Measurements from ENCODE around the gene SKIDA1. TPM values are rescaled to one million over a fixed set of nuclear protein-coding genes. Genes with fewer than 3 reads are reported as not detected.
A peak's percentile ranks its signal among the peaks of the same experiment; 100 is the strongest.

SKIDA1 gene
- total RNA-seq, 1 experiment from 2014 or later = 1.8 TPM

DNA sequence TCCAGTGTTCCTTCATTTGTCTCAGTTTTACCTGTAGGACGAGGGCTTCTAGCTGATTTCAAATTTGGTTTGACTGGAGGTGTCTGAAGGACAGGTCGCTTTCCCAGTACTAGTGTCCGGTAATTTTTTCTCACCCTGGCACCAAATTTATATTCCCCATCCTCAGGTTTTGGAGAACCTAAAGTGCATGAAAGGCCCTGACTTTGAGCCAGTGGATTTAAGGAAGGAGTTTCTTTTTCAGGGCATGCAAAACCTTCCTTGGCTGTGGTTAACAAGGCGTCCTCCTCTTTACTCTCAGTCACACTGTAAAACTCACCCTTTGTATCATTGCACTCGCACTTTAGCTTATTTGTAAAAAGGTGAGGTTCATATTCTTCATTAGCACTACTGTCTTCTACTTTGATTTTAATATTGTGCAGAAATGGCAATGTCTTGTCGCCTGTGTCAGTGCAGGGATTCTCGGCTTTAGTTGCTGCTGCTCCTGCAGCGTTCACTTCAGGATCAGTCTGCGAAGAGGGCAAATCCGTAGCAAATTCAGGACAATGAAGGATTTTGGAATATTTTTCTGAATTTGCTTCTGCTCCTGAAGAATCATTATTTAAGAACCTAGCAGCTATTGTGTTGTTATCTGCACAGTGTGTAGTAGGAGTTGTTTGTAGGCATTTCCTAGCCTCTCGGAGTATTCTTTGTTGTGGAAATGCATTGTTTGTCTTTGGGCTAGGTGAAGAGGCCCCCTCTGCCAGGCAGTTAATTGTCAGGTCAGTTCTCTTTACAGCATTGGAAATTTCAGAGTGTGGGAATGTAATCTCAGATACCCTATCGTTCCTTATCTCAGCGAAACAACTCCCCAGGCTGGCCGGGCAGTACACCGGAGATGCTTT is 9.9 kb downstream of the SKIDA1 start:
- H3K27me3 ChIP-seq = no peaks in the 10 kb centered on the region
- H3K36me3 ChIP-seq = no peaks in the 10 kb centered on the region
- DNase-seq = no peak
- H3K9me3 ChIP-seq (replicated peaks) = no peaks in the 10 kb centered on the region
- peak overlapping the region; percentile 67 for H3K4me3 ChIP-seq
- H3K27ac ChIP-seq = no peak overlapping the region
- no peaks in the 10 kb centered on the region for H3K4me1 ChIP-seq

DNA sequence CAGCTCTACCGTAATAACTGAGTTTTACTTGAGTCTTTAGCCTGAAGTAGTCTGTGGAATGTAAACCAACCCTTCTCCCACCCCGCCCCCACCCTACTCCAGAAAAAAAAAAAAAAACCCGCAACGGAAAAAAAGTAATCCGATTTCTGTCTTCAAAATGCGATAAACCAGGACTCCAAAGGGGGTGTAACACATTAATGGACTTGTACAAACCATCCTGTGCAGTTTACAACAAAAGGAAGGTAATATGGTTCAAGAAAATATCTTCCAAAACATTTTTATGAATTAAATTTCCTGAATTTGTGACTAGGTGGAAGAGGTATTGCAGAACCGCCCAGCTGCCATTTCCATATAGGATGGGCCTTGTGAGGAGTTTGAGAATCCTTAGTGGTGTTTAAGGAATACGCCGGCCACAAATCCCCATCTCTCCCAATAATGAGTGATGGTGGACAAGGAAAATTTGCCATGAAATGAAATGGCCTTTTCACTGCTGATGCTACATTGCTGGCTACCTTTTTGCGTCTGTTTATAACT is 10.6 kb downstream of the SKIDA1 start:
- H3K4me1 ChIP-seq = no peaks in the 10 kb centered on the region
- H3K27me3 ChIP-seq = no peaks in the 10 kb centered on the region
- no peaks in the 10 kb centered on the region for H3K9me3 ChIP-seq (replicated peaks)
- H3K4me3 ChIP-seq = no peak overlapping the region
- no peak for DNase-seq
- H3K27ac ChIP-seq = no peak overlapping the region
- no peaks in the 10 kb centered on the region for H3K36me3 ChIP-seq

DNA sequence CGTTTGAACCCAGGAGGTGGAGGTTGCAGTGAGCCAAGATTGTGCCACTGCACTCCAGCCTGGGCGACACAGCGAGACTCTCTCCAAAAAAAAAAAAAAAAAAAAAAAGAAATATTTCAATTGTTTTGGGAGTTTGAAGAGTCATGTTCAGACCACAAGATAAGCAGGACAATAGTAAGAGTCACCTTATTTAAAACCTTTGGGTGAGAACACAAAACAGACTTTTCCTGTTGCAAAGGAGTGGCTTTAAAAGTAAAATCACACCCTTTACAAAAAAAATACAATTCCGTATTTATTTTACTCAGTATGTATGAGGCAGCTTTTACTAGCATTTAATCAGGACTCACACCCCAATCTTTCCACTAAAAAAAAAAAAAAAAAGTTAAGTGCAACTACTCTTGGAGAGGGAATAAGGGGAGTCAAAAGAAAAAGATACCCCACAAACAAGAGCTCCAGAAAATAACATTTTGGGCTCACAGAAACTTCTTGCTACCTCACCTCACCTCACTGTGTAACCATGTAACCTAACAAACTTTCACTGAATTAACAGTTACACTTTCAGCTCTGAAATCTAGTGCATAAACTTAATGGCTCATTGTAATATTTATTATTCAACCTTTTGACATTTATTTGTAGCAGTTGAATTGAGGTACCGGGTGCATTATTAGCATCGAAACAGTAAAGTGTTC is 11.2 kb downstream of the SKIDA1 start:
- Histone ChIP-seq H3K9me3 (replicated peaks) (no peaks in the 10 kb centered on the region), H3K4me1 (no peaks in the 10 kb centered on the region), H3K27me3 (no peaks in the 10 kb centered on the region), H3K4me3 (no peak overlapping the region), H3K27ac (no peak overlapping the region), H3K36me3 (no peaks in the 10 kb centered on the region)
- DNase-seq = no peak

DNA sequence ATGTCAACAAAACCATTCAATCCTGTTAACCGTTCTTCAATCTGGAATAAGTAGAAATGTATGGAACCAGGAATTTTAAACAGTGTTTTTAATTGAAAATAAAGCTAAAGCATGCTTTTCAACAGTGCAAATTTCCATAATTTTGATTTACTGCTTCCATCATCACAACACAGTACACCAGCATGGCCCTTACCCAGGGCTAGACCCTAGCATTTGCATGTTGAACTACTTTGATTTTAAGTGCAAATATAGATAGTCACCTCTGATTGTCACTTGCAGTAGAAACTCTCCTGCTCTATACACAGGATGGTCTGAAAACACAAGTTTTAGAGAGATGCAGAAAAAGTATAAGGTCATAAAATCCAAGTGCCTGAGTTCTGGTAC is 12.1 kb downstream of the SKIDA1 start:
- H3K36me3 ChIP-seq = no peaks in the 10 kb centered on the region
- no peak overlapping the region for H3K27ac ChIP-seq
- H3K4me3 ChIP-seq = no peak overlapping the region
- DNase-seq = no peak
- no peaks in the 10 kb centered on the region for H3K4me1 ChIP-seq
- no peaks in the 10 kb centered on the region for H3K9me3 ChIP-seq (replicated peaks)
- H3K27me3 ChIP-seq = no peaks in the 10 kb centered on the region

DNA sequence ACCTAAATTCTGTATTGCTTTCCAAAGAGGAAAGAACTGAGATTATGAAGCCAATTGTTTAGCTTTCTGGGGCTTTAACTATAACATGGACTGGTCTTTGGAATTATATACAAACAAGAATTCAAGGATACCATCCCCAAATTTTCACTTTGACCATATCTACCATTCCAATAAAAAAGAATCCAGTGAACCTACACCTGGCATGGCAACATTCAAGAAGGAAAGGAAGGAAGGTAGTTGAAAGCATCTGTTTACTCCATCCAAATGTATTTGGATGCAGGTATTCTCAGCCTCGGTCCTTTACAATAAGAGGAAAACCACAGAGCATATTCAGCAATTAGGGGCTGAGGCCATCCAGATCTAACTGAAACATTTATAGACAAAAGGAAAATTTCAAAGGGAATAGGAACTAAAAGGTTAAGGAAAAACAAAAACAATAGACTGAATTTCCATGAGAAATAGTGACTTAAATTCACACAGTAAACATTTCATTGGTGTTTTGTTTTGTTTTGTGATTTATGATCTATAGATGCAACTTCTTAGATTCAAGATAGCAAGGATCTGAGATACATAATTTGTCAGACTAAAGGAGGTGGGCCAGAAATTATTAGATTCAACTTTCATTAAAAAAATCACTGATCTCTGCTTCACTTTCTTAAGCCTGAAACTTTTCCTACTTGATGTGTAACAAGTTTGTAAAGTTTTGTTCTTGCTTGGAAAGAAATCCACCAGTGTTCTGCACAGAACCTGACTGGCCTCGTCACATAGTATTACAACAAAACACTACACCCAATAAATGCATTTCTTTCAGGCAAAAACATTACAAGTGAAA is 12.7 kb downstream of the SKIDA1 start:
- no peaks in the 10 kb centered on the region for H3K9me3 ChIP-seq (replicated peaks)
- no peak for DNase-seq
- no peaks in the 10 kb centered on the region for H3K36me3 ChIP-seq
- no peaks in the 10 kb centered on the region for H3K4me1 ChIP-seq
- no peaks in the 10 kb centered on the region for H3K27me3 ChIP-seq
- H3K27ac ChIP-seq = no peak overlapping the region
- H3K4me3 ChIP-seq = no peak overlapping the region

DNA sequence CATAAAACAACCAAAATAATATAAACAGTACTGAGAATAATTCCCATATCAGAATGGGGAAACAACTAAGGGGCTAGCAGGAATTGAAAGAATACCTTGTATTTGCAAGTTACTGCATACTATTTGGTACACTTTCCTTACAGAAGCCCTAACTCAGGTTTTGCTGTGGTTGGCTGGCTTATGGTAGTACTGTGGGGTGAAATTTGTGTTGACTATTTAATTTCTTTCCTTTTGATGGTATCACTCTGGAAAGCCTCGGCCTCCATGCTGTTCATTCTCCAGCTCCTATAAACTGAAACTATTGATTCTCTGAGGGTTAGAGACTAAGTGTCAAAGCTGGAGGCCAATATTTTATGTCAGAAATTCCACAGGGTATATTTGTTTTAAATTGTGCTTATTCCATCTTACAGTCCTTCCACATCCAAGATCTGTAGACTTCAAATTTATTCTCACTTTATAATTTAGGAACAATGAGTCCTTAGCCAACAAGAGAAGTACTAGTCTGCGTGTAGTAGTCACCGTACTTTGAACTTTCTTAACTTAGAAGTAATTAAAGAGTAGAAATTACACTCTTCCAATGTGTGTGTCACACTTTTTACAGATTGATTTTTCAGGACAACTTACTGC is 13.4 kb downstream of the SKIDA1 start:
- H3K27ac ChIP-seq = no peak overlapping the region
- H3K36me3 ChIP-seq = no peaks in the 10 kb centered on the region
- no peaks in the 10 kb centered on the region for H3K4me1 ChIP-seq
- no peak for DNase-seq
- H3K4me3 ChIP-seq = no peak overlapping the region
- H3K27me3 ChIP-seq = no peaks in the 10 kb centered on the region
- no peaks in the 10 kb centered on the region for H3K9me3 ChIP-seq (replicated peaks)

DNA sequence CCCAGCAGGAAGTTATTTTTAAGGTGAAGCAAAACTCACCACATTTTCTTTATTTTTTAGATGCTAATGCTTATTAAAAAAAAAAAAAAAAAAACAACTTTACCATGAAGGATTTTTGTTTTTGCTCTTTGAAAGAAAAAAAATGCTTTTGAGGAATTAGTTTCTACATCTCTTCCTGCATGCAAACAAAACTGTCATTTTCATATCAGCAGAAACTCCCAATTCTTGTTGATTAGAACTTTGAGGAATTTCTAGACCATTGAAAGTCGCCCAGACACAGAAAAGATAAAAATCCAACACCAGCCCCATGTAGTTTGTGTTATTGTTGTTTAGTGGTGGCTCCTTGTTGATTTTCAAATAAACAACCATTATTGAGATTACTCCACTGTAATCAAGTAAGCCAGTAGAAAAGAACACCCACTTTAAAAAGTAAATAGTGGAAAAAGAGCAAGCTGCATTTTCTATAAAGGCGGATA is 14.3 kb downstream of the SKIDA1 start:
- Histone ChIP-seq H3K4me3 (no peak overlapping the region), H3K4me1 (no peaks in the 10 kb centered on the region), H3K9me3 (replicated peaks) (no peaks in the 10 kb centered on the region), H3K36me3 (no peaks in the 10 kb centered on the region), H3K27me3 (no peaks in the 10 kb centered on the region), H3K27ac (no peak overlapping the region)
- DNase-seq = no peak

DNA sequence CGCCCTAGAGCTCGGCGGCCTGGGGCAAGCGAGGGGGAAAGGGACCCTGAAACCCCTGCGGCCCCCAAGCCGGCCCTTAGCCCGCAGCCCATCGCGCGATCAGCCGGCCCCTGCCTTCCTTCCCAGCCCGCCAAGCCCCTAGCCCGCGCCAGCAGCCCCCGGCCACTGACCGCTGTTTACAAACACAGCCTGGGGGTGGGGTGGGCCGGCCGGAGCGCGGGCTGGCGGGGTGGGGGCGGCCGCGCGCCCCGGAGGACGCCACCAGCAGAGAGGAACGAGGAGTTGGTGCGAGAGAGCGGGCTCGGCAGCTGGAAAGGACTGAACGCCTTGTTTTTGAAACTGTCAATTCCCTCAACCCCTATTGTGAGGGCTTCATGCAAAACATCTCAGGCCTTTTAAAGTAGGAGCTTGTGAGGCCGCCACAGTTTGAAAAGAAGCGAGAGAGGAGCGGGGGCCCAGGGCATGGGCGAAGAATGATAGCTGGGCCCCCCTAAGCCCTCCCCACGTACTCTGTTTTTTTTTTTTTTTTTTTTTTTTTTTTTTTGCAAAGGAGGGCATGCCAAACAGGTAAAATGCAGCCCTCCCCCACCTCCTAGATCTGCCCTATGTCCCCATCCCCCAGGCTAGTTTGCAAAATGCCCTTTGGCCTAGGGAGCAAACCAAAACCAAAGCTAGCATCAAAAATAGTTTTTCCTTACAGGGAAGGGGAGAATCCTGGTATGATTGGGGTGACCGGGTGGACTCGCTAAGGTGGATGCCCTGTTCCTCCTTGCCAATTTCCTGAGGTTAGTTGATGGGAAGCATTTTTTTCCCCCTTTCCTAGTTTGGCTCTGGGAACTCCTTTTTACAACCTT is 15.0 kb downstream of the SKIDA1 start:
- Histone ChIP-seq H3K9me3 (replicated peaks) (no peaks in the 10 kb centered on the region), H3K36me3 (no peaks in the 10 kb centered on the region), H3K27me3 (no peaks in the 10 kb centered on the region), H3K4me1 (no peaks in the 10 kb centered on the region), H3K27ac (no peak overlapping the region), H3K4me3 (no peak overlapping the region)
- no peak for DNase-seq

DNA sequence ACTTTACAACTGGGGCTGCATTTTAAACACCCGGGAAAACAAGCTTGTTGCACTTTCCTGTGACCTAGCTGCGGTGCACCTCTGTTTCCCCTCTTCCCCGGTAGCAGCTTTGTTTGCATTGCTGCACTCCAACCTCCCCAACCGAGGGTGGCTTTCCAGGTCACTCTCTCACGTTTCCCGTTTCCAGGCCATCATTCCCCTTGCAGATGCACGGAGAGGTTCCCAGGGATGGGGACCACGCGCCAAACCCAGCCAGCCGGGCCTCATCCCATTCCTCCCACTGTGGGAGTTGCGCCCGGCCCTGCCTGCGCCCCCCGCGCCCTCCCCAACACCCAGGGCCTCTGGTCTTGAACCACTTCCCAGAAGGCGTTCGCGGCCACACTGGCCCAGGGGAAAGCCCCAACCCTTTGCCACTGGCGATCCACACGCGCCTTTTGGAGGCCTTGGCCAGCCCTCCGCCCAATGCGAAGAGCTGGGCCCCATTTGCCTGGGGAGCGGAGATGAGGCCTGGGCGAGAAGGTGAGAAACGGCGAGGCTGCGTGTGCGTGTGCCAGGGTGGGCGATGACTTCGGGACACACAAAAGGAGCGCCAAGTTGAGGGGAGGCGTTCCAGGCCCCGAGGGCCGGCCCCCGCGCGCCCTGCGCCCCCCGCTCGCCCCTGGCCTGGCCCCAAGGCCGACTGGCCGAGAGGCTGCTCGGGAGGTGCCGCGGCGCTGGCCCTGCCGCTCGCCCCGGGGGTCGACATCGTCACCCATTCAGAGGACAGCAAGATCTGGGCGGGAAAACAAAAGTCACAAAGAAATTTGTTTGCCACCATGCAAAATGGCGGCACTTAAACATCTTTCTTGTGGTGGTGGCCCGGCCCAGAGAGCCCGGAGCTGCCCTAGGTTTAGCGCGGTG is 15.9 kb downstream of the SKIDA1 start:
- no peak overlapping the region for H3K4me3 ChIP-seq

DNA sequence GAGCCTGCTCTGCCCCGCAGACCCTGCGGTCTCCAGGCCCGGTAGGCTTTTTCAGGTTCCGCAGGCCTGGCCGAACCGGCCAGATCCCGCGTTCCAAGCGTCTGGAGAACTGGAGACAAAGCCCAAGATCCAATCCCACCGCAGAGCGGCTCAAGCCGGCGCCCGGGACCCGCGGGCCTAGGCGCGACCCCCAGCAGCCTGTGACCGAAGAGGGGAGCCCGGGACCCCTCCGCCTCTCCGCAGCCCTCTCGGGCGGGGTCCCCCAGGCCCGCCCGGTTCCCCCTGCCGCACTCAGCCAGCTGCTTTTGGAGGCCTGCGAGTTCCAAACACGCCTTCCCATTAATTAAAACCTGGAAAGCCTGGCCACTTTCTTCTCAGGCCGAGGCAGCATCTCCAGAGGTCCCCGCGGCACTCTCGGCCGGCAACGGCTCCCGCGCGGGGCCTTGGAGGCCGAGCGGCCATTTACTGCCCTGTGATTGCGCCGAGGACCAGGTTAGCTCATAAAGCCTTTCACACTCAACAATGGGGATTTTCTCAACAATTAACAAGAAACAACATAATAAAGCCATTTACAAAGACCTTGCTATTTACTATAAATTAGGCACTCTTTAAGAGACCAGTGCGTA is 16.7 kb downstream of the SKIDA1 start:
- no peaks in the 10 kb centered on the region for H3K9me3 ChIP-seq (replicated peaks)
- no peak overlapping the region for H3K4me3 ChIP-seq
- no peaks in the 10 kb centered on the region for H3K4me1 ChIP-seq
- H3K27ac ChIP-seq = no peak overlapping the region
- DNase-seq = no peak
- no peaks in the 10 kb centered on the region for H3K36me3 ChIP-seq
- H3K27me3 ChIP-seq = no peaks in the 10 kb centered on the region

More for the DNA sequence above, 15.9 kb downstream of the SKIDA1 start:
- Histone ChIP-seq H3K4me1 (no peaks in the 10 kb centered on the region), H3K9me3 (replicated peaks) (no peaks in the 10 kb centered on the region), H3K27ac (no peak overlapping the region), H3K36me3 (no peaks in the 10 kb centered on the region), H3K27me3 (no peaks in the 10 kb centered on the region)
- DNase-seq = no peak

DNA sequence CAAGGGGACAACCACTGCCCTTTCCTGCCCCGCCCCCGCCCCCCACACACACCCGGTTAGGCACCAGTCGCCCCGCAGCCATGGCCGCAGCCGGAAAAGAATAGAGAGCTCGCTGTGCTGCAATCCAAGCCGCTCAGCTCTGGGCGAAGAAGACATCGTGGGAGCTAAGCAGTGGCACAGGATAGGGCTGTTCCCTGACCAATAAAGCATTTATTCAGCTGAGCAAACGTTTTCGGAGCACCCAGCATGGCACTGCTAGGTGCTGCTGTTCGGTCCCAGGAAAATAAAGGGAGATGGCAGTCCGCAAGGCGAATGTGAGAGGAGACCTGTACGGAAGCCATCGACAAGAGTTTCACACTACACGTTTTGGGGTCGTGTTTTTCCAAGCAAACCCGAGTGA is 18.3 kb downstream of the SKIDA1 start:
- DNase-seq = no peak
- Histone ChIP-seq H3K4me3 (no peak overlapping the region), H3K9me3 (replicated peaks) (no peaks in the 10 kb centered on the region), H3K36me3 (no peaks in the 10 kb centered on the region), H3K4me1 (no peaks in the 10 kb centered on the region), H3K27me3 (no peaks in the 10 kb centered on the region), H3K27ac (no peak overlapping the region)

DNA sequence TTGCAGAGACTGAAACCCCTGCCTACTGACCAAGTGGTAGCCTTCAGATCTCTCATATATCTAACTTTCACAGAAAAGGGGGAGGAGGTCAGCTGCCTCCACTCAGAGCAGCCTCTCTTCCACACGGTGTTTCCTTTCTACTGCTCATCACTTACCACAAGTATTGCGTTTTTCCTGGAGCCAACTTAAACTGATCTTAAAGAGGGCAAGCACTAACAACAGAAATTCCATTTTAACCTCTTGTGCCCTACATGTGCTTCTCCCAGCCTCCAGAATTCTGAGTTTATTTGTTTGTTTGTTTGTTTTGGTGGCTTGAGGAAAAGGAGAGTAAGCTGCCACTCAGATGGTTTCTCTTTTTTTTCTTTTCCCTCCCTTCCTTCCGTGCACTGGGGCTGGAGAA is 19.1 kb downstream of the SKIDA1 start:
- no peaks in the 10 kb centered on the region for H3K9me3 ChIP-seq (replicated peaks)
- no peaks in the 10 kb centered on the region for H3K27me3 ChIP-seq
- H3K4me3 ChIP-seq = no peak overlapping the region
- H3K36me3 ChIP-seq = no peaks in the 10 kb centered on the region
- DNase-seq = no peak
- H3K27ac ChIP-seq = no peak overlapping the region
- H3K4me1 ChIP-seq = no peaks in the 10 kb centered on the region
